A673 (cell line): ENCODE results near the gene LNPEP. TPM values are rescaled to one million over a fixed set of nuclear protein-coding genes. Genes with fewer than 3 reads are reported as not detected.

Experiments used
- BruUV-seq: library from RNA; stranded (reverse); fragments of 400-500 nt; replicated peaks from 2 replicates; lab custom pipeline; 2021; lab: Mats Ljungman, UMichigan
- CTCF ChIA-PET: fragments of 300-600 bp; sonication (Branson Sonifier 250); formaldehyde crosslinking; loops from one replicate; lab custom pipeline; 2022; ENCODE audit warnings: antibody characterized with exemption; lab: Charles Lee
- POLR2A ChIA-PET: fragments of 300-600 bp; sonication (Branson Sonifier 250); formaldehyde crosslinking; loops from one replicate; lab custom pipeline; 2022; ENCODE audit warnings: antibody characterized with exemption; ENCODE audit not compliant: low non-redundant PET; lab: Charles Lee
- DNase-seq: peaks from one replicate; pipeline ENCODE4 v3.0.0-alpha.2; 2015; ENCODE audit warnings: low spot score
- H3K27ac ChIP-seq: fragments of 200-600 bp; sonication (generic); 2 replicates; pipeline ENCODE4 v1.5.1; 2016; ENCODE audit warnings: mixed run types, low read depth, mild to moderate bottlenecking, mixed read lengths, antibody characterized with exemption, low read length; ENCODE audit not compliant: poor library complexity, severe bottlenecking
- H3K27me3 ChIP-seq: fragments of 200-600 bp; sonication (generic); replicated peaks from 2 replicates; pipeline ENCODE4 v1.6.1; 2017; ENCODE audit warnings: mixed run types, low read depth, mild to moderate bottlenecking, mixed read lengths, antibody characterized with exemption, low read length; ENCODE audit not compliant: insufficient read depth, poor library complexity
- H3K36me3 ChIP-seq: fragments of 200-600 bp; sonication (generic); 2 replicates; pipeline ENCODE4 v1.6.1; 2016; ENCODE audit warnings: mixed run types, mild to moderate bottlenecking, mixed read lengths, antibody characterized with exemption, low read length; ENCODE audit not compliant: insufficient read depth, poor library complexity, severe bottlenecking
- H3K4me1 ChIP-seq: fragments of 200-600 bp; sonication (generic); 2 replicates; pipeline ENCODE4 v1.6.1; 2017; ENCODE audit warnings: mixed run types, mild to moderate bottlenecking, mixed read lengths, antibody characterized with exemption, low read length; ENCODE audit not compliant: insufficient read depth, poor library complexity, severe bottlenecking
- H3K4me3 ChIP-seq: fragments of 200-600 bp; sonication (generic); 2 replicates; pipeline ENCODE4 v1.5.1; 2016; ENCODE audit warnings: low read depth, mixed run types, mild to moderate bottlenecking, mixed read lengths, low read length; ENCODE audit not compliant: poor library complexity, severe bottlenecking
- H3K9me3 ChIP-seq: fragments of 200-600 bp; sonication (generic); 2 replicates; pipeline ENCODE4 v1.6.1; 2016; ENCODE audit warnings: mixed run types, low read depth, mild to moderate bottlenecking, mixed read lengths, antibody characterized with exemption, low read length; ENCODE audit not compliant: poor library complexity, severe bottlenecking
- EZH2 ChIP-seq: fragments of 200-600 bp; sonication (generic); IDR thresholded peaks from 2 replicates; pipeline ENCODE4 v1.6.1; 2017; ENCODE audit warnings: borderline replicate concordance, low read depth, mild to moderate bottlenecking, mixed read lengths, antibody characterized with exemption, low read length; ENCODE audit not compliant: poor library complexity, severe bottlenecking
- intact Hi-C: fragments of 100-400 bp; cut with micrococcal nuclease; formaldehyde crosslinking; loops from one replicate; pipeline ENCODE4 v1.10.0; 2022; ENCODE audit not compliant: unreplicated experiment
- total RNA-seq: library from RNA; stranded (reverse); gene quantifications from 2 replicates; pipeline ENCODE4 v1.2.3, GENCODE V29; 2021
- TF ChIP-seq, protein P1 (sequence below): fragments of 300-800, 200-600 bp; sonication (generic); conservative IDR thresholded peaks from 2 replicates; pipeline ENCODE4 v1.5.1; 2017; ENCODE audit warnings: low read depth, mild to moderate bottlenecking, antibody characterized with exemption, low read length, moderate library complexity, mixed read lengths

Gene LNPEP
- total RNA-seq, 1 experiment from 2014 or later: 10.3 TPM

DNA sequence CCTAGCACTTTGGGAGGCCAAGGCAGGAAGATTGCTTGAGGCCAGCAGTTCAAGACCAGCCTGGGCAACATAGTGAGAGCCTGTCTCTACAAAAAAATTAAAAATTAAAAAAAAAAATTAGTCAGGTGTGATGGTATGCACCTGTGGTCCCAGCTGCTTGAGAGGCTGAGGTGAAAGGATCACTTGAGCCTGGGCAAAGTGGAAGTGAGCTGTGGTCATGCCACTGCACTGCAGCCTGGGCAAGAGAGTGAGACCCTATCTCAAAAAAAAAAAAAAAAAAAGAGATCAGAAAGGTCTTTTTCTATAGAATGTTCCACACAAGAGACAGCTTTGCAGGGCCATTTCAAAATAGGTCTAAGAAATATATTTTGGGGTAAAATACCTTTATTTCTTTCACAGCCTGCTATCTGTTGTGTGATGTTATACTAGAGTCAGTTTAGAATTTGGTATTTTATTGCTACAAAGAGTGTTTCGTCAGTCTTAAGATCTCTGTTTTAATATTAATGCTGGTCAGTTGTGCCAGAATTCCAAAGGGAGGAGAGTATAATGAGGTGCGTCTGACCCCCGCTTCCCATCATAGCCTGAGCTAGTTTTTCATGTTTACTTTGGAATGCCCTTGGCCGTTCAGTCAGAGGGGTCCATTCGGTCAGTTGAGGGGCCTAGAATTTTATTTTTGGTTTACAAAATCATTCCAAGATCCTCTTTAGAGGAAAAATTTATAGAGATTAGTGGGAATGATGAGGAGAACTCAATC, 9.4 kb downstream of the LNPEP start:
- TF ChIP-seq, protein P1, sequence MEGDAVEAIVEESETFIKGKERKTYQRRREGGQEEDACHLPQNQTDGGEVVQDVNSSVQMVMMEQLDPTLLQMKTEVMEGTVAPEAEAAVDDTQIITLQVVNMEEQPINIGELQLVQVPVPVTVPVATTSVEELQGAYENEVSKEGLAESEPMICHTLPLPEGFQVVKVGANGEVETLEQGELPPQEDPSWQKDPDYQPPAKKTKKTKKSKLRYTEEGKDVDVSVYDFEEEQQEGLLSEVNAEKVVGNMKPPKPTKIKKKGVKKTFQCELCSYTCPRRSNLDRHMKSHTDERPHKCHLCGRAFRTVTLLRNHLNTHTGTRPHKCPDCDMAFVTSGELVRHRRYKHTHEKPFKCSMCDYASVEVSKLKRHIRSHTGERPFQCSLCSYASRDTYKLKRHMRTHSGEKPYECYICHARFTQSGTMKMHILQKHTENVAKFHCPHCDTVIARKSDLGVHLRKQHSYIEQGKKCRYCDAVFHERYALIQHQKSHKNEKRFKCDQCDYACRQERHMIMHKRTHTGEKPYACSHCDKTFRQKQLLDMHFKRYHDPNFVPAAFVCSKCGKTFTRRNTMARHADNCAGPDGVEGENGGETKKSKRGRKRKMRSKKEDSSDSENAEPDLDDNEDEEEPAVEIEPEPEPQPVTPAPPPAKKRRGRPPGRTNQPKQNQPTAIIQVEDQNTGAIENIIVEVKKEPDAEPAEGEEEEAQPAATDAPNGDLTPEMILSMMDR: no peak
- no peak for TF ChIP-seq EZH2
- CTCF ChIA-PET: no interaction called here
- DNase-seq: no peak
- no peaks in the 10 kb centered on the region for H3K9me3 ChIP-seq
- POLR2A ChIA-PET: interaction anchor here (0.6 kb wide), 1 partner anchor 22 kb away, joined by 3 read pairs; no protein-coding TSS in a partner anchor
- H3K4me1 ChIP-seq: peaks cover 10% of the 10 kb centered on the region
- H3K4me3 ChIP-seq: no peak overlapping the region
- no peaks in the 10 kb centered on the region for H3K36me3 ChIP-seq
- BruUV-seq: no TSS peak
- intact Hi-C loops: no loop called here
- no peak overlapping the region for H3K27ac ChIP-seq
- no peaks in the 10 kb centered on the region for H3K27me3 ChIP-seq

DNA sequence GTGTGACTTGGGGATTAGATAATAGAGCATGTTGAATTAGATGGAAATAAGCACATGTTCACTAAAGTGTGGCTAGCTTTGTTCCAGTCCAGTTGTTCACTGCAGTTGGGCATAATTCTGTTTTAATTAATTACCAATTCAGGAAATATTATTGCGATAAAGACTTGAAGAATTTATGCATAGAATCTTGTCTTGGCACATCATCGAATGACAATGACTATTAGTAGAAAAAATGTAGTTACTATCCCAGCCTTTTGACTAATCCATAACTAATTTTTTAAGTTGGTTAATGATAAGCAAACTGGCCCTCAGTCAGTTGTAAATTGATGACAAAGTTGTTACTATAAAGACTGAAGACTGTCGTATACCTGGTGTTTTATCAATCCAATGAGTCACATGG, 10.5 kb downstream of the LNPEP start:
- H3K27ac ChIP-seq: no peak overlapping the region
- H3K36me3 ChIP-seq: no peaks in the 10 kb centered on the region
- H3K4me3 ChIP-seq: no peak overlapping the region
- intact Hi-C loops: no loop called here
- BruUV-seq: no TSS peak
- POLR2A ChIA-PET: no interaction called here
- no peak for TF ChIP-seq EZH2
- TF ChIP-seq, protein P1: no peak
- DNase-seq: no peak
- H3K27me3 ChIP-seq: no peaks in the 10 kb centered on the region
- CTCF ChIA-PET: no interaction called here
- H3K9me3 ChIP-seq: no peaks in the 10 kb centered on the region
- H3K4me1 ChIP-seq: peaks cover 10% of the 10 kb centered on the region

DNA sequence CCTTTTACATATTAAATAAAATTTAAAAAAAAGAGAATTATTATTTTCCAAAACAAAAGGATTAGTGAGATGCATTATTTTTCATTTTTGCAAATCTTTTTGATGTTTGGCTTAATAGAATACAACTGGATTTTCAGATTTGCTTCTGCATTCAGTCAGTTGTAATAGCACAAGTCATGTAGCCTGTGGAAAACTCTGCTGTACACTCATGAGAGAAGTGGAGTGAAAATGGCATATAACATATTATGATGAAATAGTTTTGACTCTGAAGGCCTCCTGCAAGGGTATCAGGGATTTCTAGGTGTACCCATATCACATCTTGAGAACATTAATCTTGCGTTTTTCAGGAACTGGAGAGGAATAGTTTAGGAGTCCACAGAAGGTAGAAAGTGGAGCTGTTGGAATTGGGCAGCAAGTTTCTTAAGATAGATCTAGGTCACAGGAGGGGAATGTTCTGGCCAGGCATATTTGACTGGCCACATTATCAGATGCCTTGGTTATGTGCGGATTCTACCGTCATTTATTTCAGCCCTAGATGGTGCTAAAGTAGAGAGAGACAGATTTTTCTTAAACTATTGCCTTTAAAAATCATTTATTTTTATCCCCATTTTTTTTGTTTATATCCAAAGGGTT, 16.4 kb downstream of the LNPEP start:
- TF ChIP-seq, protein P1: no peak
- no peak for TF ChIP-seq EZH2
- H3K4me3 ChIP-seq: no peak overlapping the region
- no peaks in the 10 kb centered on the region for H3K27me3 ChIP-seq
- no peak overlapping the region for H3K27ac ChIP-seq
- POLR2A ChIA-PET: no interaction called here
- no peaks in the 10 kb centered on the region for H3K36me3 ChIP-seq
- H3K4me1 ChIP-seq: peaks cover 2% of the 10 kb centered on the region
- BruUV-seq: no TSS peak
- H3K9me3 ChIP-seq: no peaks in the 10 kb centered on the region
- no peak for DNase-seq
- CTCF ChIA-PET: no interaction called here
- intact Hi-C loops: no loop called here
